HG03196 (cell line): ENCODE results near the gene KRTAP19-2.
"Not testable (repeated sequence)": the region's sequence is repeated elsewhere in the genome, so short reads cannot be mapped to it uniquely, and the experiment has no call there.

Experiments used
- ATAC-seq: cut with Tn5 transposase; IDR thresholded peaks from one replicate; pipeline ENCODE4 v1.9.1; 2021; ENCODE audit not compliant: unreplicated experiment

KRTAP19-2 gene, protein sequence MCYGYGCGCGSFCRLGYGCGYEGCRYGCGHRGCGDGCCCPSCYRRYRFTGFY

DNA sequence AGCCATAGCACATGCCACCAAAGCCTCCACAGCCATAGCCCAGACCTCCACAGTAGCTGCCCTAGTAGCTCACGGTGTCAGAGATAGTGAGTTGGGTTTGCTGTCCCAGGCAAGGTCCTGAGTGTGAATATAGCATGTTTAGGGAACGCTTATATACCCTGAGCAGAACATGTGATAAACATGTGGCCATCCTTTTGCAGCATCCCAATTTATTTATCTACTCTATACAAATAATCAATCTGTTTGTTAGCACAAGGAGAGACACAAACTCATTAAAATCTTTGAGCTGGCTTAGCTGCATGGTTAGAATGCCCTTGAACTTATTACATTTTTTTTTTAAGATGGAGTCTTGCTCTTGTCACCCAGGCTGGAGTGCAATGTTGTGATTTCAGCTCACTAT, at the start of gene KRTAP19-2:
KRTAP19-2 (minus strand) TSS at position 101 of the 400 bp plus-strand sequence; CDS start at position 13, 88 bp downstream.
- no peak for ATAC-seq

DNA sequence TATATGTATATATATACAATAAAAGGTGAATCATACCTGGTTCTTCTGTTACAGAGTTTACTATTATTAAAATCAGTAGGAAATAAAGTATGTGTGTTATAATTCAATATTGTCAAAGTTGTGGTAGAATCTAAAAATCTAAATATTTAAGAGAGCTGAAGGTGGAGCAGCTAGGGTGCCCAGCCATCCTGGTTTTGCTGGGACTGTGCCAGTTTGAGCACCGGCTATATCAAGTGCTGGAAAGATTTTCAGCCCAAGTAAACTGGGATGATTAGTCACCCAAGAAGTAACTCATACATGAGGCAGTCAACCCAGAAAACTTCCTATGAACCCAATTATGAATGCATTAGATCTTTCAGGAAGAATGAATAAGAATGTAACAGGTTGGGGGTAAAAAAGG, 31.6 kb upstream of the KRTAP19-2 start:
- no peak for ATAC-seq

DNA sequence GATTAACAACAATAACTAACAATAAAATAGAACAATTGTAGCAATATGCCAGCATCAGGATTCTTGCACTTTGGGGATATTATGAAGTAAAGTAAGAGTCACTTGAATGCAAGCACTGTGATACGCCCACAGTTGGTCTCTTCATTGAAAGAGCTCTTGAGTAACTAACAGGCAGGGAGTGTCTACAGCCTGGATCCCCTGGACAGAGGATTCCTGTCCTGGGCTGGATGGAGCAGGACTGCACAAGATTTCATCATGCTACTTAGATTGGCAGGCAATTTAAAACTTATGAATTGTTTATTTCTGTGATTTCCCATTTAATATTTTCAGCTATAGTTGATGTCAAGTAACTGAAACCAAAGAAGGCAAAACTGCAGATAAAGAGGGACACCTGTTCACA, 28.4 kb upstream of the KRTAP19-2 start:
- ATAC-seq = no peak

DNA sequence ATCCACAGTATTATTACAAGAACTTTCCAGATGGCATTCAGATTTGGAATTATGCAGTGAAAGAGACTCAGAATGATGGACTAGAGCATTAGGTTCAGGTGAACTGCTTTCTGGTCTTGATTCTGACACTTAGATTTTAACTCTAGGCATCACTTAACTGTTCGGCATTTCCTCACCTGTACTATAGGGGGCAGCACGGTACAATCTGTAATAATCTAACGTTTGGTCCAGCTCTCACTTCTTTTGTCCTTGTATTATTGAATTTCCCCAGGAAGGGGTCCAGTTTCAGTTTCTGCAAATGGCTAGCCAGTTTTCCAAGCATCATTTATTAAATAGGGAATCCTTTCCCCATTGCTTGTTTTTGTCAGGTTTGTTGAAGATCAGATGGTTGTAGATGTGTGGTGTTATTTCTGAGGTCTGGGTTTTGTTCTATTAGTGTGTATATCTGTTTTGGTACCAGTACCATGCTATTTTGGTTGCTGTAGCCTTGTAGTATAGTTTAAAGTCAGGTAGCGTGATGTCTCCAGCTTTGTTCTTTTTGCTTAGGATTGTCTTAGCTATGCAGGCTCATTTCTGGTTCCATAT, 18.5 kb upstream of the KRTAP19-2 start:
- ATAC-seq = not testable (repeated sequence)

DNA sequence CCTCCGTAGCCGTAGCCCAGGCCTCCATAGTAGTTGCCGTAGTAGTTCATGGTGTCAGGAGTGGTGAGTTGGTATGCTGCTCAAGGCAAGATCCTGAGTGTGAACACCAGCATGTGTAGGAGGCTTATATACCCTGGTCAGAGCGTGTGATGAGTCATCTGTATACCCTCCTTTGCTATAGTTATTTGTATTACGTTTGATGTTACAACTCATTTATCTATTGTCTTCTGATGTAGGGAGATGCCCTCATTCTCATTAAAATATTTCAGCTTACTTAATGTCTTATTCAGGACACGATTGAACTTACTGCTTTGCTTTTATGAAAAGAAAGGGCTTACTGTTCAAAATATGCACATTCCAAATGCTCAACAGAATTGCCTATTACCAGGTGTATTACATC, 14.8 kb upstream of the KRTAP19-2 start, which contains the start of gene KRTAP19-5:
KRTAP19-5 (minus strand) TSS at position 101 of the 400 bp plus-strand sequence; CDS start at position 50, 51 bp downstream.
- ATAC-seq = no peak

DNA sequence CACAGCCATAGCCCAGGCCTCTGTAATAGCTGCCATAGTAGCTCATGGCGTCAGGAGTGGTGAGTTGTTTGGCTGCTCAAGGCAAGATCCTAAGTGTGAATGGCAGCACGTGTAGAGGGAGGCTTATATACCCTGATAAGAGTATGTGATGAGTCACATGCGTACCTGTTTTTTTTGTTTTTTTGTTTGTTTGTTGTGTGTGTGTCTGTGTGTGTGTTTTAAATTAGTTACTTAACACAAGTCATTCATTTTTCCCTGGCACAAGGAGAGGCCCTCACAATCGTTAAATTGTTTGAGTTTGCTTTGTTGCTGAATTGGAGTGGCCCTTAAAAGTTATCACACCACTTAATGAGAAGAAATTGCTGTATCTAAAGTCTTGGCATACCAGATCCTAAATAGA, 9.8 kb upstream of the KRTAP19-2 start, which contains the start of gene KRTAP19-4:
KRTAP19-4 (minus strand) TSS at position 101 of the 400 bp plus-strand sequence; CDS start at position 46, 55 bp downstream.
- ATAC-seq = no peak

DNA sequence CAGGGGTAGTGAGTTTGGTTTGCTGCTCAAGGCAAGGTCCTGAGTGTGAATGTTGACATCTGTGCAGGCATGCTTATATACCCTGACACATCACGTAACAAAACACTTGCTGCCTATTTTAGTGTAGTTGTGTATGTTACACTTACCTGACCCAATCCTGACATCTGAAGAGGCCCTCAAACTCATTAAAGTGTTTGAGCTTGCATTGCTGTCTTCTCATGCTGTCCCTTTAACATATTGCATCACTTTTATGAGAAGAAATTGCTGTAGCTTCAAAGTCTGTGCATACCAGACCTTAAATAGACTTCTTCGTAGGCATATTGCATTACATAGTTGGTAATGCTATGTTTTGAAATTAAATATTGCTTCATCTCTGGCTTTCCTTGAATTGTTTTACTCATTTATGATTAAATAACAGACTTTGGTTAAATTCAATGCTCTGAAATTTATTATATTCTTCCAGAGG, 4.8 kb upstream of the KRTAP19-2 start, which contains the start of gene KRTAP19-3:
KRTAP19-3 (minus strand) TSS at position 51 of the 466 bp plus-strand sequence. CDS start 56 bp downstream, outside the sequence.
- no peak for ATAC-seq

DNA sequence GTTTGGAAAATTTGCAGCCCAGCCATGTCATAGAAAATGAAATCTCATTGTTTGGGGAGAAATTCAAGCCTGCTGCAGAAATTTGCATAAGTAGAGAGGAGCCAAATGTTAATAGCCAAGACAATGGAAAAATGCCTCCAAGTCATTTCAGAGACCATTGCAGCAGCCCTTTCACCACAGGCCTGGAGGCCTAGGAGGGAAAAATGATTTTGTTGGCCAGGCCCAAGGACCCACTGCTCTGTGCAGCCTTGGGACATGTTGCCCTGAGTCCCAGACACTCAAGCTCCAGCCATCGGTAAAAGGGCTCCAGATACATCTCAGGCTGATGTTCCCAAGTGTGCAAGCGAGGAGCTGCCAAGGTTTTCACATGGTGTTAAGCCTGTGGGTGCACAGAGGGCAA, 1.1 kb downstream of the KRTAP19-2 start:
- ATAC-seq = no peak

DNA sequence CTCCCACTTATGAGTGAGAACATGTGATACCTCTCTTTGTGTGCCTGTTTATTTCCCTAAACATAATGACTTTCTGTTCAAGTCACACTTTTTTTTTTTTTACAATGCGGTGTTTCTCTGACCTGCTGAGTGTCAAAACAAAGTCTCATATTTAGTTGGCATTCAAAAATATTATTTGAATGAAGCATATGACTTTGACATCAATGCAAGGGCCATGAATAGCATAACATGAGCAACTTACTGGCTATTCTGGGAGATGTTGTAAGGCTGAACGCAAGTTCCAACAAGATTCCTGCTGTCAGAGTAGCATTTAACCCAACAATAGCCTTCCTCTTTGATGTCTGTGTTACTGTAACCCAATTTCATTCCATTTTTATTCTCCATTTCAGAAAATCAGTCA, 5.1 kb downstream of the KRTAP19-2 start:
- no peak for ATAC-seq

DNA sequence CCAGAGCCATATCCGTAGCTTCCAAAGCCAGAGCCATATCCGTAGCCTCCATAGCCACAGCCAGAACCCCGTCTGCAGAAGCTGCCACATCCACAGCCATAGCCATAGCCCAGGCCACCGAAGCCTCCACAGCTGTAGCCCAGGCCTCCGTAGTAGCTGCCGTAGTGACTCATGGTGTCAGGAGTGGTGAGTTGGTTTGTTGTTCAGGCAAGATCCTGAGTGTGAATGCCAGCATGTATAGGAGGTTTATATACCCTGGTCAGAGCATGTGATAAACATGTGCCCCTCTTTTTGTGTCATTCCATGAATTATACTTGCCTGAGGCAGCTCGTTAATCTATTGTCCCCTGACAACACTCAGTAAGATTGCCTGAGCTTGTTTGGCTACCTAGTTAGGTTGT, 7.1 kb downstream of the KRTAP19-2 start, which contains the start of gene KRTAP19-1:
KRTAP19-1 (minus strand) TSS at position 223 of the 400 bp plus-strand sequence; CDS start at position 173, 50 bp downstream.
- no peak for ATAC-seq

DNA sequence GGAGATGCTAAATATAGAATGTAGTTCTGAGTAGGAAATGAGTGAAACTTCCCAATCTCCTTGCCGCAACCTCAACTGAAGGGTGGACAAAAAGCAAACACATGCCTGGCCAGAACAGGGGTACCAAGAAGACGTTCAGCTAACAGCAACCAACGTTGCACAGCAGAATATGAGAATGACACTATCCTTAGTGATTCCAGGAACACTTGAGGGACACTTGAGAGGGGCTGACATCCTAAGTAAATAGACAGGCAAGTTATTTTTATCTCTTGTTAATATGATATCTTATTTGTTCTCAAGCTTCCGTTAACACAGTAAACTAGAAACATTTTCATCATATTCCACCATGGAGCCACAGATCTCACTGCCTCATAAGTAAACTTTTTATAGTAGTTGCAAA, 8.0 kb downstream of the KRTAP19-2 start:
- no peak for ATAC-seq

DNA sequence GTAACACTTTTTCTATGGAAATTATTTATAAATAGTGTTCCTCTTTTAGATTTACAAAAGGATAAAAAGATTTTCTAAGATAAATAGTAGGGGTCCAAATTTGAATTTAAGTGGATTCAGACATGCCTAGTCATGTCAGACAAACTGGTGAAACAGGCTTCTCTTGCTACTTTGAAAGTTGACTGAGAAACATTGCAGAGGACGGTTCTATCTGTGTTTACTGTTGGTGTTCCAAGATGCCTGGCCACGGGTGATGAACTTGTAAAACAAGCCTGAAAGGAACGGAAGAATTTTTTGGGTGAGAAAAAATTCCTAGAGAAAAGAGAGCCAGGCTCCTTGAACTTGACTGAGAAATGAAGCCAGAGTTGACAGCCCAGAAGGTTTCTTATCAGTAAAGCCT, 9.2 kb downstream of the KRTAP19-2 start:
- no peak for ATAC-seq

DNA sequence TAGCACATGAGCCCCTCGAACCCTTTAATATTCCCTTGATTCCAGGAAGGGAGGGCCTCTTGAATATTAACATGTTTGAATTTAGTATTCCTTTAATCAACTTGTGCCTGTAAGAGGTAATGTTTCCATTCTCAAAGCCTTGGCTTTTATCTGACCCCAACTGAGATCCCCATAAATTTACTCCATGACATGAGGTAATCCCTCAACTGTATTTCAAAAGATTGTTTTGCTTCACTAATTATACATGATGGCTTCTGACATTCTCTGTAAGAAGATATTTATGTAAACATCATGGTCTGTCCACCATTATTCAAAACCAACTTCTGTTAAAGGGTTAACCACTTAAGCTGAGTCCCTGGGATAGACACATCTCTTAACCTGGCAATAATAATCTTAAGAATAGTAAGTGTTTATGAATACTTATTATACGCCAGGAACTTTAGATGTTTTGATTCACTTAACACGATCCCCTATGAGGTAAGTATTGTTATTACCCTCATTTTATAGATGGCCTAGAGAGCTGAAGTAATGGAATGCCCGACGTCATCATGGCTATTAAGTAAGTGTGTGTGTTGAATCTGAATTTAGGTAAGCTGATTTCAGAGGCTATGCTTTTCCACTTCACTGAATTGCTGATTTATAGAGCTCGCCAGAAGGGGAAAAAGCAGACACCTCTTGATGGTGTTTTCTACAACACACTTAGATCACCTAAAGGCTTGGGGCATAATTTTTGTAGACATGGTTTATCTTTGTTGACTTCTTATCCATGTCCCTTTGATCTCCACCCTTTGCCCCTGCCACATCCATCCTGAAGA, 18.1 kb downstream of the KRTAP19-2 start:
- no peak for ATAC-seq

DNA sequence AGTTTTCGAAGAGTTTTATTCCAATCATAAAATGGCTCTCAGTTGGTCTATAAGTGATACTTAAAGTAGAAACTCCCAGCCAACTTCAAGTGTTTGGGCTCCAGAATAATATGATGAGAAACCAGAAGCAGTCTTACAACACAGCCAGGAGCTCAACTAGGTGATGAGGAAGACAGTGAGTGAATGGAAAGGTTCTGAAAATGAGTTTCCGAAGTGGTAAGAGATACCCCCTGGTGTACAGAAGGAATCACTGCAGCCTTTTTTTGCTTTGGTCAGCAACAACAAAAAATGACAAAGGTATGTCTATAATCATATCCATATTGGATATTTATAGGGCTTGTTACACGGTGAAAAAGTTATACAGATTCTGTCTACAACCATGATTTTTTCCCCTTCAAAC, 23.5 kb downstream of the KRTAP19-2 start:
- no peak for ATAC-seq

DNA sequence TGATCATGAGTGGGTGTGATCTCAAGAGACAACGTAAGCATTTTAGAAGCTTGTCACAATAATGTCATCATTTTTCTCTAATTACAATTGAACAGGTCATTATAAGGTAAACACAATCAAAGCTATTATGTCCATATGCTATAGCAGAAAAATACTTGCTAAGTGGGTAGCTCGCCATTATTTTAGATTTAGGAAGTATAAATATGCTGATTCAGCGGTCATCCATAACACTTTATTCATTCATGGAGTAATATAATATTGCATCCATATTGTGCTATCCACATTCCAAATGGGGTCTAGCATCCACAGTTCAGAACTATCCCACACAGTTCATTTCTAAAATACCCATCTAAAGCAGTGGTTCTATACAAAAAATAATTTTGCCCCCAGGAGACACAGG, 38.7 kb downstream of the KRTAP19-2 start:
- no peak for ATAC-seq

DNA sequence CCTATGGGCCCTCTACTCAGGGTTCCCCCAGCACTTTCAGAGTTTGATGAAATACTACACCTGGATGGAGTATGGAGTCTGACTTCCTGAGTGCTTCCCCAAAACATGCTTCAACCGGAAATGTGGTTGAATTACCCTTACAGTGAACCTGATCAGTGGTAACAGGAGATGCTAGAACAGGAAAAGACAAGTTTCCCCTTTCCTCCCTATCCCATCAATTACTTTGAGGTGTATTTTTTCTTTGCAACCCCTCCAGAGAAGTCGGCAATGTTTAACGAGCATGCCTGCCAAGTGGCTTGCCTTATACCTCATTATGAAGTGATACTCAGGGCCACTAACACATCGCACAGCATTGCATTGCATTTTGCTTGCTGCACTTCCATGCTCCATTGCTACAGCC, 40.2 kb downstream of the KRTAP19-2 start:
- no peak for ATAC-seq

DNA sequence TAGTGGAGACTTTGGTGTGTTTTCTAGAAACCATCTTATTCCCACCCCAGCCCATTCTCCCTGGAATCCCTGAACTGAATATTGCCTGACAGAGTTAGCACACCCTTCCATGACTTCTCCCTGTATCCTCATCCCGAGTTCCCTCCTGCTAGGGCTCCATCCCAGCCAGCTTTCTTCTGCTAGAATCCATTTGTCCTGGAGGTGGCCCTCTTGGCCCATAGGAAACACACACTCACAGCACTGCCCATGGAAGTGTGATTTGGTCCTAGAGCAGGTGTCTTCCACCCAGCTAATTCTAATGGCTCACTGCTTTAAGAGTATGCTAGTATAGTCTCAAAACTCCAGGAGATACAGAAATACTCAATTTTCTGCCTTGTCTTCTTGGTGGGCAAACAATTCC, 43.0 kb downstream of the KRTAP19-2 start:
- no peak for ATAC-seq

DNA sequence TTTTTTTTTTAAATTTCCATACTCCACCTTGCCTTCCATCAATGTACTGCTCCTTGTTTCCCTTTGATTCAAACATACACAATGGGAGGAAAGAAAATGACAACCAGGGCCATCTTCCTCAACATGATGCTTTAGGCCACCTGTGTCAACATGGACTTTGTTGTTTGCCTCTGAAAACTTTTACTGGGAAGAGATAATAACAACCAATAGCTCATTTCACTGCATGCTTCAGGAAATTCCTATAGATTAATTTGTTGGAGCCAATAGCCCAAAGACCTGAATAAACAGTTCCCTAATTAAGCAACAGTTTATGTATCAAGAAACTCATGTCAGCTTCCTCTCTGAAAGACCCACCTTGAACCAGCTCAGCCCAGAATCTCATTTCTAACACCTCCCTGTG, 44.0 kb downstream of the KRTAP19-2 start:
- ATAC-seq = no peak

DNA sequence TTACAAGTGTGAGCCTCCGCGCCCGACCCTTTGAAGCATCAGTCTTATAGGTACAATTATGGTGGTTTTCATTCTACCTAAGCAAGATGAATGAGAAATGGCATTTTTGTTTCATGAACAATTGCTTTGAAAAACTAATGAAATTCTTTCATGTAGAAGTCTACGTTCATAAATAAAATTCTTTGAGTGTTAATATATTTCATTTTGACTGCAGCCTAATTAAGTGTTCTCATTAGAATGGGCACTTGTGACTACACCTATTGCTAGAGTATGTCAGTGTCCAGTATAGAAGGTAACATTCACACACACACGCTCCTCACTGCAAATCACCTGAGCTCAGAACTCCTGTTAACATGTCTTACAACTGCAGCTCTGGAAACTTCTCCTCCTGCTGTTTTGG, 47.3 kb downstream of the KRTAP19-2 start, which contains the start of gene KRTAP15-1:
KRTAP15-1 (plus strand) TSS at position 301 of the 400 bp plus-strand sequence; CDS start at position 354, 53 bp downstream.
- no peak for ATAC-seq
